Dermis microvascular lymphatic vessel endothelial cell (primary cell): ENCODE data around the gene RAPGEF6. TPM values are rescaled to one million over a fixed set of nuclear protein-coding genes. Genes with fewer than 3 reads are reported as not detected.
"Not testable (repeated sequence)": the region's sequence is repeated elsewhere in the genome, so short reads cannot be mapped to it uniquely, and the experiment has no call there.

Experiments used
- DNase-seq, 2 donors: peaks; one replicate each; pipeline versions ENCODE4 v3.0.0 to v3.0.0-alpha.2; 2010; ENCODE audit warnings: low read depth in 2 of 2
- total RNA-seq: library from RNA; depleted of rRNA; stranded (reverse); fragments of >200 nt; gene quantifications from 2 replicates; pipeline ENCODE4 v1.2.1, GENCODE V29; 2014

RAPGEF6 gene
- total RNA-seq, 1 donor from 2014 or later, result 13.7 TPM

GRCh38 chr5:131505237-131505908 lies 129.7 kb downstream of the RAPGEF6 start:
- DNase-seq, result peak; percentile 54 to 80

- DNase-seq, result no peak
Measured at GRCh38 chr5:131496400-131496713, 138.7 kb downstream of the RAPGEF6 start.

- DNase-seq, result no peak
Measured at GRCh38 chr5:131495536-131496399, 139.3 kb downstream of the RAPGEF6 start.

GRCh38 chr5:131491749-131492148 lies 143.3 kb downstream of the RAPGEF6 start:
- no peak for DNase-seq

GRCh38 chr5:131488463-131488862 lies 146.6 kb downstream of the RAPGEF6 start:
- peak; percentile 41 to 66 for DNase-seq

GRCh38 chr5:131487371-131487770 lies 147.7 kb downstream of the RAPGEF6 start:
- not testable (repeated sequence) for DNase-seq

- no peak for DNase-seq
Measured at GRCh38 chr5:131482617-131483016, 152.4 kb downstream of the RAPGEF6 start.

GRCh38 chr5:131481569-131481968 lies 153.5 kb downstream of the RAPGEF6 start:
- DNase-seq, result no peak

GRCh38 chr5:131475541-131475941 lies 159.5 kb downstream of the RAPGEF6 start:
- DNase-seq, result peak; percentile 29 to 54

GRCh38 chr5:131473731-131474130 lies 161.3 kb downstream of the RAPGEF6 start:
- DNase-seq, result no peak

- no peak for DNase-seq
Measured at GRCh38 chr5:131466171-131466766, 168.8 kb downstream of the RAPGEF6 start.

- no peak for DNase-seq
Measured at GRCh38 chr5:131463656-131464055, 171.4 kb downstream of the RAPGEF6 start.

- peak in 1 of 2 donors; percentile 87 for DNase-seq
Measured at GRCh38 chr5:131462454-131462853, 172.6 kb downstream of the RAPGEF6 start.

GRCh38 chr5:131461742-131462141 lies 173.3 kb downstream of the RAPGEF6 start:
- DNase-seq, result no peak

- peak in 1 of 2 donors; percentile 78 for DNase-seq
Measured at GRCh38 chr5:131460867-131461572, 174.0 kb downstream of the RAPGEF6 start.

- DNase-seq, result no peak
Measured at GRCh38 chr5:131460133-131460532, 174.9 kb downstream of the RAPGEF6 start.

- no peak for DNase-seq
Measured at GRCh38 chr5:131459216-131459615, 175.8 kb downstream of the RAPGEF6 start.

GRCh38 chr5:131457193-131457592 lies 177.8 kb downstream of the RAPGEF6 start:
- DNase-seq, result no peak

- DNase-seq, result no peak
Measured at GRCh38 chr5:131450941-131451340, 184.1 kb downstream of the RAPGEF6 start.

GRCh38 chr5:131441184-131441583 lies 193.8 kb downstream of the RAPGEF6 start:
- DNase-seq, result no peak

- no peak for DNase-seq
Measured at GRCh38 chr5:131436081-131436480, 198.9 kb downstream of the RAPGEF6 start.

- DNase-seq, result no peak
Measured at GRCh38 chr5:131433109-131433508, 201.9 kb downstream of the RAPGEF6 start.
